Adrenal gland (tissue), 5 donors: ENCODE measurements around the gene SYT13.

Experiments
- POLR2A ChIP-seq, 2 donors: fragments of 450-650 bp; IDR thresholded peaks; one replicate each; pipeline ENCODE4 v1.6.1; 2017; ENCODE audit warnings: antibody characterized with exemption in 2 of 2, mild to moderate bottlenecking in 2 of 2, moderate library complexity in 1 of 2
- TF ChIP-seq, protein P1 (sequence below), 6 experiments: fragments of 450-650 bp in 4 of 6; fragments of 200-600 bp in 2 of 6; sonication (generic) in 1 of 6; IDR thresholded peaks; 1 replicate in 5 of 6; 2 replicates in 1 of 6; pipeline versions ENCODE4 v1.5.1 to v1.8.0; 2016 to 2021; ENCODE audit warnings: antibody characterized with exemption in 6 of 6, mild to moderate bottlenecking in 2 of 6, moderate library complexity in 1 of 6
- donor health status: DM: no; HTN: no; CAD: no.

- TF ChIP-seq, protein P1, sequence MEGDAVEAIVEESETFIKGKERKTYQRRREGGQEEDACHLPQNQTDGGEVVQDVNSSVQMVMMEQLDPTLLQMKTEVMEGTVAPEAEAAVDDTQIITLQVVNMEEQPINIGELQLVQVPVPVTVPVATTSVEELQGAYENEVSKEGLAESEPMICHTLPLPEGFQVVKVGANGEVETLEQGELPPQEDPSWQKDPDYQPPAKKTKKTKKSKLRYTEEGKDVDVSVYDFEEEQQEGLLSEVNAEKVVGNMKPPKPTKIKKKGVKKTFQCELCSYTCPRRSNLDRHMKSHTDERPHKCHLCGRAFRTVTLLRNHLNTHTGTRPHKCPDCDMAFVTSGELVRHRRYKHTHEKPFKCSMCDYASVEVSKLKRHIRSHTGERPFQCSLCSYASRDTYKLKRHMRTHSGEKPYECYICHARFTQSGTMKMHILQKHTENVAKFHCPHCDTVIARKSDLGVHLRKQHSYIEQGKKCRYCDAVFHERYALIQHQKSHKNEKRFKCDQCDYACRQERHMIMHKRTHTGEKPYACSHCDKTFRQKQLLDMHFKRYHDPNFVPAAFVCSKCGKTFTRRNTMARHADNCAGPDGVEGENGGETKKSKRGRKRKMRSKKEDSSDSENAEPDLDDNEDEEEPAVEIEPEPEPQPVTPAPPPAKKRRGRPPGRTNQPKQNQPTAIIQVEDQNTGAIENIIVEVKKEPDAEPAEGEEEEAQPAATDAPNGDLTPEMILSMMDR (IDR thresholded peaks at IDR 0.05), result no peak
- TF ChIP-seq POLR2A (IDR thresholded peaks at IDR 0.05), result no peak
These were observed 19.9 kb upstream of the SYT13 start for GRCh38 chr11:45305874-45306623.
